GM12878 (cell line): ENCODE data around the gene HLA-G. TPM values are rescaled to one million over a fixed set of nuclear protein-coding genes. Genes with fewer than 3 reads are reported as not detected.

ENCODE experiments used
- ATAC-seq: fragments of 200-7000 bp; cut with Tn5 transposase; 3 replicates; pipeline ENCODE4 v1.9.1; 2020; ENCODE audit warnings: mild to moderate bottlenecking, moderate library complexity
- BruUV-seq: library from RNA; stranded (reverse); fragments of 400-500 nt; replicated peaks from 2 replicates; lab custom pipeline; 2021; lab: Mats Ljungman, UMichigan
- CTCF ChIA-PET: fragments of 300-600 bp; sonication (Branson Sonifier 250); formaldehyde crosslinking; extraction: SDS; loops from one replicate; lab custom pipeline; 2021; ENCODE audit warnings: inconsistent platforms; lab: Yijun Ruan, JAX
- POLR2A ChIA-PET: fragments of 350-600 bp; formaldehyde crosslinking; extraction: SDS; loops from one replicate; lab custom pipeline; 2021; ENCODE audit warnings: inconsistent platforms; lab: Charles Lee
- RAD21 ChIA-PET: fragments of 300-600 bp; sonication (Branson Sonifier 250); formaldehyde crosslinking; loops from one replicate; lab custom pipeline; 2023; ENCODE audit warnings: antibody characterized with exemption; ENCODE audit not compliant: unreplicated experiment; lab: Charles Lee
- SMC1A ChIA-PET: fragments of 300-600 bp; sonication (Branson Sonifier 250); formaldehyde crosslinking; loops from one replicate; lab custom pipeline; 2023; ENCODE audit not compliant: unreplicated experiment, uncharacterized antibody; lab: Charles Lee
- DNase-seq: peaks from one replicate; pipeline ENCODE4 v3.0.0-alpha.2; 2011; ENCODE audit warnings: low read depth, low spot score
- FAIRE-seq: peaks from 3 replicates; lab custom pipeline; 2011; peaks lifted over from hg19 to GRCh38; lab: Jason Lieb, UNC
- H2AFZ ChIP-seq: 2 replicates; pipeline ENCODE4 v1.6.0; 2011; ENCODE audit warnings: low read depth, low read length, control low read depth; ENCODE audit not compliant: control insufficient read depth
- H3K27ac ChIP-seq: 2 replicates; pipeline ENCODE4 v1.5.1; 2011; ENCODE audit warnings: control low read depth; ENCODE audit not compliant: control insufficient read depth, insufficient read depth
- H3K27me3 ChIP-seq, 2 experiments: replicated peaks in 1 of 2; 2 replicates each; pipeline versions ENCODE4 v1.6.0 to v1.6.1; 2011; ENCODE audit warnings: low read length in 1 of 2; ENCODE audit not compliant: control insufficient read depth in 2 of 2, insufficient read depth in 2 of 2
- H3K36me3 ChIP-seq, 2 experiments: 2 replicates each; pipeline ENCODE4 v1.5.1; 2011; ENCODE audit warnings: low read length in 1 of 2; ENCODE audit not compliant: control insufficient read depth in 2 of 2, insufficient read depth in 2 of 2
- H3K4me1 ChIP-seq: 2 replicates; pipeline ENCODE4 v1.6.1; 2011; ENCODE audit warnings: mild to moderate bottlenecking, low read length, moderate library complexity, mixed read lengths; ENCODE audit not compliant: control insufficient read depth, insufficient read depth
- H3K4me2 ChIP-seq: 2 replicates; pipeline ENCODE4 v1.6.0; 2011; ENCODE audit warnings: control low read depth; ENCODE audit not compliant: control insufficient read depth, insufficient read depth
- H3K4me3 ChIP-seq: fragments of 200-600 bp; sonication (generic); 2 replicates; pipeline ENCODE4 v1.5.1; 2016
- H3K79me2 ChIP-seq: 2 replicates; pipeline ENCODE4 v1.6.0; 2011; ENCODE audit warnings: low read length; ENCODE audit not compliant: control insufficient read depth, insufficient read depth
- H3K9ac ChIP-seq: 2 replicates; pipeline ENCODE4 v1.8.0; 2011; ENCODE audit warnings: low read length, control low read depth, mixed read lengths; ENCODE audit not compliant: control insufficient read depth, insufficient read depth
- H3K9me3 ChIP-seq: replicated peaks from 3 replicates; pipeline ENCODE4 v1.5.1; 2011; ENCODE audit warnings: mild to moderate bottlenecking, low read length; ENCODE audit not compliant: control insufficient read depth, insufficient read depth
- H4K20me1 ChIP-seq: 2 replicates; pipeline ENCODE4 v1.6.0; 2011; ENCODE audit not compliant: control insufficient read depth, insufficient read depth
- BMI1 ChIP-seq: fragments of 450-650 bp; IDR thresholded peaks from 2 replicates; pipeline ENCODE4 v1.6.1; 2016; ENCODE audit warnings: mild to moderate bottlenecking, moderate library complexity, borderline replicate concordance
- CBFB ChIP-seq: IDR thresholded peaks from 2 replicates; pipeline ENCODE4 v1.6.1; 2016; ENCODE audit warnings: antibody characterized with exemption, low read depth
- CBX3 ChIP-seq: fragments of 200-600 bp; sonication (generic); IDR thresholded peaks from 2 replicates; pipeline ENCODE4 v1.6.1; 2016; ENCODE audit warnings: low read depth, borderline replicate concordance
- CHD1 ChIP-seq: IDR thresholded peaks from 2 replicates; pipeline ENCODE4 v1.6.1; 2012; ENCODE audit warnings: low read depth, low read length, improper control_type of control experiment
- FOXM1 ChIP-seq: IDR thresholded peaks from 2 replicates; pipeline ENCODE4 v1.6.1; 2012; ENCODE audit warnings: low read depth, mild to moderate bottlenecking, inconsistent platforms, low read length, moderate library complexity
- IKZF2 ChIP-seq, 2 experiments: fragments of 450-650 bp; IDR thresholded peaks; 2 replicates each; pipeline ENCODE4 v1.6.1; 2017; ENCODE audit warnings: mild to moderate bottlenecking in 2 of 2, moderate library complexity in 2 of 2
- KAT2A ChIP-seq: conservative IDR thresholded peaks from 2 replicates; pipeline ENCODE4 v1.6.1; 2011; ENCODE audit warnings: low read depth, low read length; ENCODE audit not compliant: control insufficient read depth
- KDM1A ChIP-seq: fragments of 200-600 bp; sonication (generic); IDR thresholded peaks from 2 replicates; pipeline ENCODE4 v1.6.1; 2016; ENCODE audit warnings: borderline replicate concordance
- PAX8 ChIP-seq: fragments of 450-650 bp; IDR thresholded peaks from 2 replicates; pipeline ENCODE4 v1.6.1; 2017; ENCODE audit warnings: mild to moderate bottlenecking, moderate library complexity
- PML ChIP-seq: IDR thresholded peaks from 2 replicates; pipeline ENCODE4 v1.6.1; 2012; ENCODE audit warnings: low read length, inconsistent platforms
- POLR2AphosphoS5 ChIP-seq: IDR thresholded peaks from 2 replicates; pipeline ENCODE4 v1.6.1; 2011; ENCODE audit warnings: mild to moderate bottlenecking, low read length, inconsistent platforms
- RAD21 ChIP-seq: IDR thresholded peaks from 2 replicates; pipeline ENCODE4 v1.6.1; 2011; ENCODE audit warnings: mild to moderate bottlenecking, low read depth, low read length, moderate library complexity; ENCODE audit not compliant: insufficient read depth
- SUPT20H ChIP-seq: IDR thresholded peaks from 2 replicates; pipeline ENCODE4 v1.6.1; 2011; ENCODE audit warnings: low read depth, mild to moderate bottlenecking, low read length, moderate library complexity, borderline replicate concordance; ENCODE audit not compliant: control insufficient read depth
- WRNIP1 ChIP-seq: IDR thresholded peaks from 2 replicates; pipeline ENCODE4 v1.6.1; 2011; ENCODE audit warnings: low read depth, low read length, improper control_type of control experiment, borderline replicate concordance
- WGBS: methylation state at CpG from one replicate; pipeline ENCODE4 v1.1.6; 2016; ENCODE audit warnings: low lambda C conversion rate; ENCODE audit not compliant: insufficient replicate concordance, insufficient coverage; ENCODE audit errors: missing lambda C conversion rate; 5-methylcytosine and 5-hydroxymethylcytosine counted together
- in situ Hi-C: fragments of 300-500 bp; cut with MboI; formaldehyde crosslinking; loops from 9 replicates; pipeline ENCODE4 v1.14.3; 2018; ENCODE audit warnings: mixed read lengths
- intact Hi-C: fragments of 100-400 bp; cut with micrococcal nuclease; formaldehyde crosslinking; loops from one replicate; pipeline ENCODE4 v1.14.2; 2022; ENCODE audit not compliant: unreplicated experiment
- polyA plus RNA-seq, 11 experiments: library from polyadenylated mRNA; depleted of rRNA in 4 of 11; unstranded in 6 of 11; stranded (reverse) in 5 of 11; fragments of >200 nt; fragmentation: Nextera tagmentation in 4 of 11; fragmentation: Illumina TruSeq in 1 of 11; extraction: Ambion mirVana in 4 of 11; extraction: Trizol in 1 of 11; gene quantifications; 1 replicate in 1 of 11; 2 replicates in 10 of 11; pipeline versions ENCODE4 v1.2.1 to v1.2.3, GENCODE V29; 2011 to 2016; ENCODE audit warnings: inconsistent platforms in 2 of 11, missing spikeins in 2 of 11, low read depth in 1 of 11
- total RNA-seq, 4 experiments: library from RNA; depleted of rRNA in 3 of 4; stranded (reverse); fragments of >200 nt in 3 of 4; fragmentation: Illumina TruSeq in 1 of 4; extraction: Trizol in 1 of 4; gene quantifications; 2 replicates each; pipeline versions ENCODE4 v1.2.1 to v1.2.3, GENCODE V29; 2013 to 2021
- TF ChIP-seq, protein P1 (sequence below): IDR thresholded peaks from 2 replicates; pipeline ENCODE4 v1.6.1; 2012; ENCODE audit warnings: mild to moderate bottlenecking, low read depth, low read length
- TF ChIP-seq, protein P2 (sequence below): fragments of 150-350 bp; IDR thresholded peaks from 2 replicates; pipeline ENCODE4 v1.6.1; 2014; ENCODE audit warnings: mild to moderate bottlenecking, low read depth, low read length
- TF ChIP-seq, protein P3 (sequence below): fragments of 450-650 bp; IDR thresholded peaks from 2 replicates; pipeline ENCODE4 v1.6.1; 2018; ENCODE audit warnings: borderline replicate concordance, mild to moderate bottlenecking; ENCODE audit not compliant: partially characterized antibody

The HLA-G gene
- total and polyA plus RNA-seq, 10 of the 15 experiments (the other 5 are each of a cell fraction or from before 2014, with no cell fraction given): 0.10 to 2.9 (median 1.3) TPM; not detected in 5

DNA sequence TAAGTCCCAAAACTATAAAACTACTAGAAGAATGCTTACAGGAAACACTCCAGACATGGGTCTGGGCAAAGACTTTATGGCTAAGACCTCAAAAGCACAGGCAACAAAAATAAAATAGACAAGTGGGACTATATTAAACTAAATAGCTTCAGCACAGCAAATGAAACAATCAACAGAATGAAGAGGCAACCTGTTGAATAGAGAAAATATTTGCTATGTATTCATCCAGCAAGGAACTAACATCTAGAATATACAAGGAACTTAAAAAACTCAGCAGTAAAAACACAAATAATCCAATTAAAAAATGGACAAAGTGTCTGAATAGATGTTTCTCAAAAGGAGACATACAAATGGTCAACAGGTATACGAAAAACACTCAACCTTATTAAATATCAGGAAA, 30.4 kb downstream of the HLA-G start:
- in situ Hi-C loops: no loop called here
- H3K36me3 ChIP-seq: no peaks in the 10 kb centered on the region
- RAD21 ChIA-PET: interaction anchor here (1.1 to 1.4 kb wide), 2 partner anchors 10 to 110 kb away, joined by 3 read pairs; no protein-coding TSS in a partner anchor
- no peaks in the 10 kb centered on the region for H3K9me3 ChIP-seq
- H3K4me2 ChIP-seq: no peak overlapping the region
- FAIRE-seq (no peak), DNase-seq (no peak), ATAC-seq (no peak)
- H3K27me3 ChIP-seq: 0 out of 4 replicates have a peak, but pooled peaks cover 0 to 2% of the 10 kb centered on the region in 2 experiments
- CTCF ChIA-PET: no interaction called here
- no peaks in the 10 kb centered on the region for H3K79me2 ChIP-seq
- no peak overlapping the region for H2AFZ ChIP-seq
- no peak overlapping the region for H3K9ac ChIP-seq
- H3K27ac ChIP-seq: no peak overlapping the region
- POLR2A ChIA-PET: interaction anchor here (0.7 kb wide), 1 partner anchor 8 kb away, joined by 5 read pairs; no protein-coding TSS in a partner anchor
- SMC1A ChIA-PET: interaction anchor here (2.2 kb wide), 1 partner anchor 87 kb away, joined by 4 read pairs; no protein-coding TSS in a partner anchor
- H3K4me3 ChIP-seq: no peak overlapping the region
- intact Hi-C loops: no loop called here
- WGBS: 0% methylated on average over 1 of the region's 1 CpG
- H4K20me1 ChIP-seq: no peaks in the 10 kb centered on the region
- no peaks in the 10 kb centered on the region for H3K4me1 ChIP-seq
- BruUV-seq: no TSS peak
- TF ChIP-seq PAX8 (no peak), BMI1 (no peak), RAD21 (no peak), SUPT20H (no peak), WRNIP1 (no peak), KAT2A (no peak), CBX3 (no peak), FOXM1 (no peak), CBFB (no peak), POLR2AphosphoS5 (no peak), PML (no peak), CHD1 (no peak), IKZF2 (IDR thresholded peaks at IDR 0.05) (no peak), KDM1A (no peak)
- TF ChIP-seq, protein P1, sequence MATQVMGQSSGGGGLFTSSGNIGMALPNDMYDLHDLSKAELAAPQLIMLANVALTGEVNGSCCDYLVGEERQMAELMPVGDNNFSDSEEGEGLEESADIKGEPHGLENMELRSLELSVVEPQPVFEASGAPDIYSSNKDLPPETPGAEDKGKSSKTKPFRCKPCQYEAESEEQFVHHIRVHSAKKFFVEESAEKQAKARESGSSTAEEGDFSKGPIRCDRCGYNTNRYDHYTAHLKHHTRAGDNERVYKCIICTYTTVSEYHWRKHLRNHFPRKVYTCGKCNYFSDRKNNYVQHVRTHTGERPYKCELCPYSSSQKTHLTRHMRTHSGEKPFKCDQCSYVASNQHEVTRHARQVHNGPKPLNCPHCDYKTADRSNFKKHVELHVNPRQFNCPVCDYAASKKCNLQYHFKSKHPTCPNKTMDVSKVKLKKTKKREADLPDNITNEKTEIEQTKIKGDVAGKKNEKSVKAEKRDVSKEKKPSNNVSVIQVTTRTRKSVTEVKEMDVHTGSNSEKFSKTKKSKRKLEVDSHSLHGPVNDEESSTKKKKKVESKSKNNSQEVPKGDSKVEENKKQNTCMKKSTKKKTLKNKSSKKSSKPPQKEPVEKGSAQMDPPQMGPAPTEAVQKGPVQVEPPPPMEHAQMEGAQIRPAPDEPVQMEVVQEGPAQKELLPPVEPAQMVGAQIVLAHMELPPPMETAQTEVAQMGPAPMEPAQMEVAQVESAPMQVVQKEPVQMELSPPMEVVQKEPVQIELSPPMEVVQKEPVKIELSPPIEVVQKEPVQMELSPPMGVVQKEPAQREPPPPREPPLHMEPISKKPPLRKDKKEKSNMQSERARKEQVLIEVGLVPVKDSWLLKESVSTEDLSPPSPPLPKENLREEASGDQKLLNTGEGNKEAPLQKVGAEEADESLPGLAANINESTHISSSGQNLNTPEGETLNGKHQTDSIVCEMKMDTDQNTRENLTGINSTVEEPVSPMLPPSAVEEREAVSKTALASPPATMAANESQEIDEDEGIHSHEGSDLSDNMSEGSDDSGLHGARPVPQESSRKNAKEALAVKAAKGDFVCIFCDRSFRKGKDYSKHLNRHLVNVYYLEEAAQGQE: no peak
- TF ChIP-seq, protein P2, sequence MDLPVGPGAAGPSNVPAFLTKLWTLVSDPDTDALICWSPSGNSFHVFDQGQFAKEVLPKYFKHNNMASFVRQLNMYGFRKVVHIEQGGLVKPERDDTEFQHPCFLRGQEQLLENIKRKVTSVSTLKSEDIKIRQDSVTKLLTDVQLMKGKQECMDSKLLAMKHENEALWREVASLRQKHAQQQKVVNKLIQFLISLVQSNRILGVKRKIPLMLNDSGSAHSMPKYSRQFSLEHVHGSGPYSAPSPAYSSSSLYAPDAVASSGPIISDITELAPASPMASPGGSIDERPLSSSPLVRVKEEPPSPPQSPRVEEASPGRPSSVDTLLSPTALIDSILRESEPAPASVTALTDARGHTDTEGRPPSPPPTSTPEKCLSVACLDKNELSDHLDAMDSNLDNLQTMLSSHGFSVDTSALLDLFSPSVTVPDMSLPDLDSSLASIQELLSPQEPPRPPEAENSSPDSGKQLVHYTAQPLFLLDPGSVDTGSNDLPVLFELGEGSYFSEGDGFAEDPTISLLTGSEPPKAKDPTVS: no peak
- TF ChIP-seq, protein P3, sequence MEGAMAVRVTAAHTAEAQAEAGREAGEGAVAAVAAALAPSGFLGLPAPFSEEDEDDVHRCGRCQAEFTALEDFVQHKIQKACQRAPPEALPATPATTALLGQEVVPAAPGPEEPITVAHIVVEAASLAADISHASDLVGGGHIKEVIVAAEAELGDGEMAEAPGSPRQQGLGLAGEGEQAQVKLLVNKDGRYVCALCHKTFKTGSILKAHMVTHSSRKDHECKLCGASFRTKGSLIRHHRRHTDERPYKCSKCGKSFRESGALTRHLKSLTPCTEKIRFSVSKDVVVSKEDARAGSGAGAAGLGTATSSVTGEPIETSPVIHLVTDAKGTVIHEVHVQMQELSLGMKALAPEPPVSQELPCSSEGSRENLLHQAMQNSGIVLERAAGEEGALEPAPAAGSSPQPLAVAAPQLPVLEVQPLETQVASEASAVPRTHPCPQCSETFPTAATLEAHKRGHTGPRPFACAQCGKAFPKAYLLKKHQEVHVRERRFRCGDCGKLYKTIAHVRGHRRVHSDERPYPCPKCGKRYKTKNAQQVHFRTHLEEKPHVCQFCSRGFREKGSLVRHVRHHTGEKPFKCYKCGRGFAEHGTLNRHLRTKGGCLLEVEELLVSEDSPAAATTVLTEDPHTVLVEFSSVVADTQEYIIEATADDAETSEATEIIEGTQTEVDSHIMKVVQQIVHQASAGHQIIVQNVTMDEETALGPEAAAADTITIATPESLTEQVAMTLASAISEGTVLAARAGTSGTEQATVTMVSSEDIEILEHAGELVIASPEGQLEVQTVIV: no peak
